ENCODE data around the gene MRPS31. TPM values are rescaled to one million over a fixed set of nuclear protein-coding genes. Genes with fewer than 3 reads are reported as not detected.
A peak's percentile ranks its signal among the peaks of the same experiment; 100 is the strongest.

The MRPS31 gene
- total and polyA plus RNA-seq, 10 of the 15 experiments (the other 5 are each of a cell fraction or from before 2014, with no cell fraction given) = 20.3 to 60.9 (median 43.1) TPM

- BruUV-seq (replicated peaks) = no TSS peak
- no peak; the same call in 2 of the 3 replicates for ATAC-seq
- in situ Hi-C loops (cut with MboI) = loop anchor here (5.0 kb wide), 1 partner anchor 715 kb away; no protein-coding TSS in a partner anchor
- H3K36me3 ChIP-seq (ENCODE audit: control insufficient read depth in 2 of 2, insufficient read depth in 2 of 2, low read length in 1 of 2) = no peaks in the 10 kb centered on the region
- ChIA-PET CTCF (interaction anchor here (0.6 to 4.5 kb wide), 65 partner anchors 10 to 1162 kb away, joined by 3 to 36 read pairs (median 4); partner anchors contain the start of gene SLC25A15), RAD21 (ENCODE audit: unreplicated experiment) (interaction anchor here (0.6 to 3.0 kb wide), 25 partner anchors 10 to 1161 kb away, joined by 3 to 19 read pairs (median 4); partner anchors contain the start of genes ELF1 and SLC25A15), POLR2A (interaction anchor here (1.3 kb wide), 1 partner anchor 195 kb away, joined by 3 read pairs; no protein-coding TSS in a partner anchor), SMC1A (ENCODE audit: uncharacterized antibody, unreplicated experiment) (interaction anchor here (0.6 to 2.6 kb wide), 38 partner anchors 9 to 1095 kb away, joined by 3 to 15 read pairs (median 4); partner anchors contain the start of gene SLC25A15)
- H3K9me3 ChIP-seq (replicated peaks; ENCODE audit: control insufficient read depth, insufficient read depth, low read length) = no peaks in the 10 kb centered on the region
- H3K9ac ChIP-seq (ENCODE audit: control insufficient read depth, insufficient read depth, low read length) = no peak overlapping the region
- intact Hi-C loops (cut with micrococcal nuclease; ENCODE audit: unreplicated experiment) = loop anchor here (5.0 to 10.0 kb wide), 7 partner anchors 40 to 1090 kb away; partner anchors contain the start of gene FOXO1
- no peaks in the 10 kb centered on the region for H3K79me2 ChIP-seq (ENCODE audit: control insufficient read depth, insufficient read depth, low read length)
- H3K4me2 ChIP-seq (ENCODE audit: control insufficient read depth, insufficient read depth) = peak overlapping the region; percentile 40; the same call in 1 of the 2 replicates
- H3K4me3 ChIP-seq = no peak overlapping the region
- no peaks in the 10 kb centered on the region for H4K20me1 ChIP-seq (ENCODE audit: control insufficient read depth, insufficient read depth)
- H3K27me3 ChIP-seq (replicated peaks in 1 of 2; ENCODE audit: control insufficient read depth in 2 of 2, insufficient read depth in 2 of 2, low read length in 1 of 2) = no peaks in the 10 kb centered on the region
- no peak for FAIRE-seq
- H3K4me1 ChIP-seq (ENCODE audit: control insufficient read depth, insufficient read depth, low read length) = peaks cover 11% of the 10 kb centered on the region
- 30% methylated on average over 3 of the region's 3 CpGs for WGBS (ENCODE audit: insufficient coverage, insufficient replicate concordance, low lambda C conversion rate, missing lambda C conversion rate)
- peak overlapping the region; percentile 63 for H2AFZ ChIP-seq (ENCODE audit: control insufficient read depth, low read depth, low read length)
- no peak for TF ChIP-seq JUND (IDR thresholded peaks at IDR 0.05; ENCODE audit: low read depth, low read length)
- DNase-seq (ENCODE audit: low read depth, low spot score) = no peak
- H3K27ac ChIP-seq (ENCODE audit: control insufficient read depth, insufficient read depth) = no peak overlapping the region
Measured at GRCh38 chr13:40777809-40778175, 6.8 kb upstream of the MRPS31 start.

DNA sequence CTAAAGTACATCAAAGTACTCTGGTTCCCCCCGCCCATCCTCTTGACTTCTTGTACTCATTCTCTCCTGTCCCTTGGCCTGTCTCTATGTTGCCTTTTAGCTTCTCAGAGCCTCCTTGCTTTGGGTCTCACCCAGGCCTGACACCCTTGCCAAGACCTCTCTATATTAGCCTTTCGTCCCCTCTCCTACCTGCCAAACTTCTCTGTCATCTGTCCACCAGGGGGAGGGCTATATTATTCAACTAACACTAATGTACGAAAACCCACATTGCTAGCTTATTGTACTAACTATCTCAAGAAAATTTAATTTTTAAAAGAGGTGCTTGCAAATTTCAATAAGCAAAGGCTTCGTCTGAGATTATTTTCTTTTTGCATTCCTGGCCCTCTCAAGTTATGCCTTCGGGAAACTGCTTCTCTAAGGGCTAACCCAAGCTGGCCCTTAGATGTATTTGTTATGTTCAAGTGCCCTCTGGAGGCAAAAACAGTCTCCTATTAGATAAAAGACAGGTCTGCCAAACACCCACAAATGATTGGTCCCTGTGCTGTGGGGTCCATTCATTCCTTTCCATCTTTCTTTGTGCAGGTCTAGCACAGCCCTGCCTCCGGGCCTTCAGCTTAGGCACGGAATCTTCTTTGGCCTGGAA lies 6.3 kb upstream of the MRPS31 start:
- DNase-seq (ENCODE audit: low read depth, low spot score) = no peak
- POLR2A ChIA-PET = interaction anchor here (1.1 to 1.3 kb wide), 2 partner anchors 10 to 196 kb away, joined by 3 read pairs; no protein-coding TSS in a partner anchor
- H3K79me2 ChIP-seq (ENCODE audit: control insufficient read depth, insufficient read depth, low read length) = no peaks in the 10 kb centered on the region
- peaks cover 11% of the 10 kb centered on the region for H3K4me1 ChIP-seq (ENCODE audit: control insufficient read depth, insufficient read depth, low read length)
- in situ Hi-C loops (cut with MboI) = loop anchor here (5.0 kb wide), 1 partner anchor 715 kb away; no protein-coding TSS in a partner anchor
- no peaks in the 10 kb centered on the region for H3K27me3 ChIP-seq (replicated peaks in 1 of 2; ENCODE audit: control insufficient read depth in 2 of 2, insufficient read depth in 2 of 2, low read length in 1 of 2)
- peak; percentile 95 for ATAC-seq
- intact Hi-C loops (cut with micrococcal nuclease; ENCODE audit: unreplicated experiment) = loop anchor here (5.0 to 10.0 kb wide), 7 partner anchors 40 to 1090 kb away; partner anchors contain the start of gene FOXO1
- FAIRE-seq = peak; percentile 84
- SMC1A ChIA-PET (ENCODE audit: uncharacterized antibody, unreplicated experiment) = interaction anchor here (0.6 to 2.6 kb wide), 39 partner anchors 9 to 1094 kb away, joined by 3 to 15 read pairs (median 4); partner anchors contain the start of gene SLC25A15
- no peaks in the 10 kb centered on the region for H3K36me3 ChIP-seq (ENCODE audit: control insufficient read depth in 2 of 2, insufficient read depth in 2 of 2, low read length in 1 of 2)
- RAD21 ChIA-PET (ENCODE audit: unreplicated experiment) = interaction anchor here (0.6 to 3.0 kb wide), 28 partner anchors 10 to 1161 kb away, joined by 3 to 19 read pairs (median 4); partner anchors contain the start of genes ELF1 and SLC25A15
- H3K9ac ChIP-seq (ENCODE audit: control insufficient read depth, insufficient read depth, low read length) = no peak overlapping the region
- H3K27ac ChIP-seq (ENCODE audit: control insufficient read depth, insufficient read depth) = peak overlapping the region; percentile 17; the same call in 1 of the 2 replicates
- no peaks in the 10 kb centered on the region for H3K9me3 ChIP-seq (replicated peaks; ENCODE audit: control insufficient read depth, insufficient read depth, low read length)
- no TSS peak for BruUV-seq (replicated peaks)
- WGBS (ENCODE audit: insufficient coverage, insufficient replicate concordance, low lambda C conversion rate, missing lambda C conversion rate) = under 1% methylated on average over 7 of the region's 7 CpGs
- H3K4me3 ChIP-seq = no peak overlapping the region
- H4K20me1 ChIP-seq (ENCODE audit: control insufficient read depth, insufficient read depth) = no peaks in the 10 kb centered on the region
- CTCF ChIA-PET = interaction anchor here (0.6 to 4.5 kb wide), 73 partner anchors 10 to 1161 kb away, joined by 3 to 36 read pairs (median 4); partner anchors contain the start of gene SLC25A15
- H3K4me2 ChIP-seq (ENCODE audit: control insufficient read depth, insufficient read depth) = peak overlapping the region; percentile 40
- H2AFZ ChIP-seq (ENCODE audit: control insufficient read depth, low read depth, low read length) = peak overlapping the region; percentile 75
- no peak for TF ChIP-seq SREBF1 (IDR thresholded peaks at IDR 0.05; ENCODE audit: low read length)
- TF ChIP-seq, protein P1, sequence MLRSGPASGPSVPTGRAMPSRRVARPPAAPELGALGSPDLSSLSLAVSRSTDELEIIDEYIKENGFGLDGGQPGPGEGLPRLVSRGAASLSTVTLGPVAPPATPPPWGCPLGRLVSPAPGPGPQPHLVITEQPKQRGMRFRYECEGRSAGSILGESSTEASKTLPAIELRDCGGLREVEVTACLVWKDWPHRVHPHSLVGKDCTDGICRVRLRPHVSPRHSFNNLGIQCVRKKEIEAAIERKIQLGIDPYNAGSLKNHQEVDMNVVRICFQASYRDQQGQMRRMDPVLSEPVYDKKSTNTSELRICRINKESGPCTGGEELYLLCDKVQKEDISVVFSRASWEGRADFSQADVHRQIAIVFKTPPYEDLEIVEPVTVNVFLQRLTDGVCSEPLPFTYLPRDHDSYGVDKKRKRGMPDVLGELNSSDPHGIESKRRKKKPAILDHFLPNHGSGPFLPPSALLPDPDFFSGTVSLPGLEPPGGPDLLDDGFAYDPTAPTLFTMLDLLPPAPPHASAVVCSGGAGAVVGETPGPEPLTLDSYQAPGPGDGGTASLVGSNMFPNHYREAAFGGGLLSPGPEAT (IDR thresholded peaks at IDR 0.05; ENCODE audit: low read depth) = no peak
- TF ChIP-seq, protein P2, sequence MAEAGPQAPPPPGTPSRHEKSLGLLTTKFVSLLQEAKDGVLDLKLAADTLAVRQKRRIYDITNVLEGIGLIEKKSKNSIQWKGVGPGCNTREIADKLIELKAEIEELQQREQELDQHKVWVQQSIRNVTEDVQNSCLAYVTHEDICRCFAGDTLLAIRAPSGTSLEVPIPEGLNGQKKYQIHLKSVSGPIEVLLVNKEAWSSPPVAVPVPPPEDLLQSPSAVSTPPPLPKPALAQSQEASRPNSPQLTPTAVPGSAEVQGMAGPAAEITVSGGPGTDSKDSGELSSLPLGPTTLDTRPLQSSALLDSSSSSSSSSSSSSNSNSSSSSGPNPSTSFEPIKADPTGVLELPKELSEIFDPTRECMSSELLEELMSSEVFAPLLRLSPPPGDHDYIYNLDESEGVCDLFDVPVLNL (IDR thresholded peaks at IDR 0.05; ENCODE audit: low read depth, low read length) = no peak
- peak; percentile 58; the same call in 1 of the 2 replicates for TF ChIP-seq SMC3 (IDR thresholded peaks at IDR 0.05; ENCODE audit: borderline replicate concordance, low read length)
- no peak for TF ChIP-seq TCF7 (IDR thresholded peaks at IDR 0.05; ENCODE audit: borderline replicate concordance)
- TF ChIP-seq, protein P3, sequence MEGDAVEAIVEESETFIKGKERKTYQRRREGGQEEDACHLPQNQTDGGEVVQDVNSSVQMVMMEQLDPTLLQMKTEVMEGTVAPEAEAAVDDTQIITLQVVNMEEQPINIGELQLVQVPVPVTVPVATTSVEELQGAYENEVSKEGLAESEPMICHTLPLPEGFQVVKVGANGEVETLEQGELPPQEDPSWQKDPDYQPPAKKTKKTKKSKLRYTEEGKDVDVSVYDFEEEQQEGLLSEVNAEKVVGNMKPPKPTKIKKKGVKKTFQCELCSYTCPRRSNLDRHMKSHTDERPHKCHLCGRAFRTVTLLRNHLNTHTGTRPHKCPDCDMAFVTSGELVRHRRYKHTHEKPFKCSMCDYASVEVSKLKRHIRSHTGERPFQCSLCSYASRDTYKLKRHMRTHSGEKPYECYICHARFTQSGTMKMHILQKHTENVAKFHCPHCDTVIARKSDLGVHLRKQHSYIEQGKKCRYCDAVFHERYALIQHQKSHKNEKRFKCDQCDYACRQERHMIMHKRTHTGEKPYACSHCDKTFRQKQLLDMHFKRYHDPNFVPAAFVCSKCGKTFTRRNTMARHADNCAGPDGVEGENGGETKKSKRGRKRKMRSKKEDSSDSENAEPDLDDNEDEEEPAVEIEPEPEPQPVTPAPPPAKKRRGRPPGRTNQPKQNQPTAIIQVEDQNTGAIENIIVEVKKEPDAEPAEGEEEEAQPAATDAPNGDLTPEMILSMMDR (IDR thresholded peaks at IDR 0.05 in 2 of 3, conservative IDR thresholded peaks at IDR 0.05 in 1 of 3; ENCODE audit: control insufficient read depth in 2 of 3, extremely low read depth in 1 of 3, insufficient read depth in 1 of 3, low read depth in 3 of 3, low read length in 3 of 3) = peak; percentile 53 to 60 (median 57)
- no peak for TF ChIP-seq YBX1 (IDR thresholded peaks at IDR 0.05)
- TF ChIP-seq YY1 (IDR thresholded peaks at IDR 0.05; ENCODE audit: low read depth, low read length) = 0 out of 2 replicates have a peak, but pooled peaks have one; percentile 29
